ENCODE data around the gene ITGAL.
"Not testable (repeated sequence)": the region's sequence is repeated elsewhere in the genome, so short reads cannot be mapped to it uniquely, and the experiment has no call there.

Gene ITGAL

DNA sequence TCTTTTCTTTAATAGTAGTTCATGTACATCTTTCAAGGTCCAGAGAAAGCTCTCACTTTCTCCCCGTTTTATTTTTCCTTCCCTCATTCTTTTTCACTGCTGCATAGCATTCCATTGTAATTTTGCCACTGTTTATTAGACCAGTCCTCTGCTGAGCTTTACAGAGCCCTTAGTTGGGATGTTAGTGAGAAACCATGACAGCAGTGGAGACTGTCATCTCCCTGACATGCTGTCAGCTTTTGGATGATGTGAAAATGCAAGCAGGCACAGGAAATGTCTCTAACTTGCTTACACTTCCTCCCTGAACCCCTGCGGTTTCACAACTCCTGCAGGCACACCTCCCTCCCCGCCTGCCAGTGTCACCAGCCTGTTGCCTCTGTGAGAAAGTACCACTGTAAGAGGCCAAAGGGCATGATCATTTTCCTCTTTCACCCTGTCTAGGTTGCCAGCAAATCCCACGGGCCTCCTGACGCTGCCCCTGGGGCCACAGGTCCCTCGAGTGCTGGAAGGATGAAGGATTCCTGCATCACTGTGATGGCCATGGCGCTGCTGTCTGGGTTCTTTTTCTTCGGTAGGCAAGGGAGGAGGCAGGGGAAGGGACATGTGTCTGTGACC lies at the start of gene ITGAL:
ITGAL (plus strand) TSS at position 415 of the 615 bp plus-strand sequence; CDS start at position 511, 96 bp downstream.
- peak; percentile 70 to 90 for DNase-seq (ENCODE audit: extremely low read depth in 1 of 2, low read depth in 1 of 2)

DNA sequence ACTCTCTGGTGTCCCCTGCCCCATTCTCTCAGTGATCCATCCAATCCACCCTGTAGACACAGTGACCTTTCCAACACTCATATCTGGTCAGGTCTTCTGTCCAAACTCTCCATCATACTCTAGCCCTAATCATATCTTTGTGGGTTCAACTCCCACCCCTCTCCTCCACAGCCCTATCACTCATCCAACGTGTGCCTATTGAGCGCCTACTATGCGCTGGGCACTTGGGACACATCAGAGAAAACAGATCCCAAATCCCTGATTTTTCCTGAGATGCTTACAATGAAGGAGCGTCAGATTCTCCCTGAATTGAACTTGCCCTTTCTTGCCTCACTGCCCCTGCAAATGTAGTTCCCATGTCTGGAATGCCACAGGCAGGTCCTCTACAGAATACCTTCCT lies 44.5 kb upstream of the ITGAL start:
- no peak for DNase-seq (ENCODE audit: extremely low read depth in 1 of 2, low read depth in 1 of 2)

DNA sequence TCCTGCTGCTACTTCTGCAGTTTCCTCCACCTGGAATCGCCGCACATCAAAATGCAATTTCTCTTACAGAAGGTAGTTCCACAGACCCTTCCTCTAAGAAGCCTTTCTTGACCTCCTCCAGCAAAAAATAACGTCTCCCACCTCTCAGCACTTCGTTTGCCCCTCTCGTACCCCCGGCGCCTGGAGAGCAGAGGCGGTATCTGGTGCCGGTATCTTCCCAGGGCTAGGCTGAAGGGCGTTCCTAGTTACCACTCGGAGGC lies 43.2 kb upstream of the ITGAL start:
- DNase-seq (ENCODE audit: extremely low read depth in 1 of 2, low read depth in 1 of 2) = no peak

DNA sequence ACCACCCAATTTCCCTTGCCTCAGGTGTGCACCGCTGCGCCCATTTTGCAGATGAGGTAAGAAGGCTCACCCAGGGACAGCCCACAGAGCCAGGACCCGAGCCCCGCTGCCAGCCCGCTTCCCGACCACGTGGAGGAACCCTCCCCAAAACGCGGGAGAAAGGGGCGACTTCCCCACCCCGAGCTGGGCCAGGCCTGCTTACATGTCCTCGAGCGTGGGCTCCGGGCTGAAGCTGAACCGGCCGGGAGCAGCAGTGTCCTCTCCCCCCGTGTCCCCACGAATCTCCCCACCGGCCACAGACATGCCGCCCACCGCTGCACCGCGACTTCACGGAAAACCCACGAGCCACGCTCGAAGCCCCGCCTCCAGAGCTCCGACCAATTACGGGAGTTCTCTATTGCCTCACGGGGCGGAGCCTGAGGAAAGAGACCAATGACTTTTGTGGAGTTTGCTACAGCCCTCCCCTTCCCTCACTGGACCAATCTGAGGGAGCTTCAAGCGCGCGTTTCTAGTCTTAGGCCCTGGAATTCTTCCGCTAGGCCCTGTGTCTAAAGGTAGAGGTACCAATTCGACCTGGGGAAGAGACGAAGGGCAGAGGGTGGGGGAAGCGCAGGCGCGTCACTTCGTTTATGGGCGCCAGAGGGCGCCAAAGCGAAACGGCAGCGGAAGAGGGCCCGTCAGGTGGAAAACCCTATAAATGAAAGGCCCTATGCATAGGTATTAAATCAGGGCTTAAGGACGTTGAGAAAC lies 42.7 kb upstream of the ITGAL start, which contains the start of gene DCTPP1:
DCTPP1 (minus strand) TSS at position 353 of the 750 bp plus-strand sequence; CDS start at position 303, 50 bp downstream.
- peak; percentile 85 to 97 for DNase-seq (ENCODE audit: extremely low read depth in 1 of 2, low read depth in 1 of 2)

DNA sequence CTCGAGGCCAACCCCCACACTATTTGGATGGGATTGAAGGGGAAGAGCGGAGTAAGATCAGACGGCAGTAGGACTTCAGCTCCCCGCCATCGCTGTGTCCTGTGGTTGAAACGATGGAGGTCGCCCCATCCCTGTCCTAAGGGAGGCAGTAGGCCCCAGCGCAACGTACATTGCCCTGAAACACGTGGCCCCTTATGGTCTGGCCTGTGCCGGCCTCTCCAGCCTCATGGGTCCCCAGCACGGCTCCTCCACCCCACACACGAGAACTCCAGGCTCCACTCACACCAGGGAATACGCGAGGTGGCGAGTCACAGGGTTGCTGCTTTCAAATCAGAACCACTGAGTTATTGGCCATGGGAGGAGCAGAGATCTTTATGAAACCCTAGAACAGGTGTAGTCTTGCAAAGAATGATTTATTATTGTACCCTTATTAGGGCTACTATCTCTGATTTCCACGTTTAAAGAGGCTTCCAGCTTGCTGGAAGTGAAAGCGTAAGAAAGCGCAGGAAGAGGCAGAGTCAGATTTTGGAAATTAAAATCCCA lies 42.0 kb upstream of the ITGAL start:
- peak in 1 of 2 donors; percentile 39 for DNase-seq (ENCODE audit: extremely low read depth in 1 of 2, low read depth in 1 of 2)

DNA sequence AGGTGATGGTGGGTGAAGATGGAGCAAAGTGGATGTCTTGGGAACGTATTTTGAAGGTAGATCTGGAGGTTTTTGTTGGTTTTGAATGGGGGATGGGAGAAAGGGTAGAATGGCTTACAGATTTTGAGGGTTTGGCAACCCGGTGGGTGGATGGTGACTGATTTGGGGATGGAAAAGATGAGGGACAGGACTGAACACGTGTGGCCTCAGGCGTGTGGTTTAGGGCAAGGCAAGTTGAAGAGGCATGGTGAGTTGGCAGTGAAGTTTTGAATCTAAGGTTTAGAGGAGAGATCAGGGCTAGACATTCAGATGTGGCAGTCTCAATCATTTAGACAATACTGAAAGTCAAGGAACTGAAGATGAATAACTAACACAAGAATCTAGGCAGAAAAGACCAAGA lies 37.7 kb upstream of the ITGAL start:
- peak in 1 of 2 donors; percentile 80 for DNase-seq (ENCODE audit: extremely low read depth in 1 of 2, low read depth in 1 of 2)

DNA sequence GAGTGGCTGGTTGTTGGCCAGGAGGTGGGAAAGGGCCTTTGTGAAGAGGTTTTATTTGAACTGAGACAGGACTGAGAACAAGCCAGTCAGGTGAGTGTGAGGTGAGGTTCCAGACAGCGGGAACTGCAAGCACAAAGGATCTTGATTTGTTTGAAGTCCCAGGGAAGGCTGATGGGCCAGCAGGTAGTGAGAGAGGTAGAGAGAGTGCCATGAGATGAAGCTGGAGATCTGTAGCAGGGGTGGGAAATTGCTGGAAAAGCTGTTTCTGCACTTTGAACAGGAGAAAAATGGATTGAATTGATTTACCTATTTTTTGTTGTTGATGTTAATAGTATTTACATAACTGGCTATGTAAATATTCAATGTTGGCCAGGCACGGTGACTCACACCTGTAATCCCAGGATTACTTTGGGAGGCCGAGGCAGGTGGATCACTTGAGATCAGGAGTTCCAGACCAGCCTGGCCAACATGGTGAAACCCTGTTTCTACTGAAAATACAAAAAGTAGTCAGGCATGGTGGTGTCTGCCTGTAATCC lies 35.0 kb upstream of the ITGAL start:
- no peak for DNase-seq (ENCODE audit: extremely low read depth in 1 of 2, low read depth in 1 of 2)

DNA sequence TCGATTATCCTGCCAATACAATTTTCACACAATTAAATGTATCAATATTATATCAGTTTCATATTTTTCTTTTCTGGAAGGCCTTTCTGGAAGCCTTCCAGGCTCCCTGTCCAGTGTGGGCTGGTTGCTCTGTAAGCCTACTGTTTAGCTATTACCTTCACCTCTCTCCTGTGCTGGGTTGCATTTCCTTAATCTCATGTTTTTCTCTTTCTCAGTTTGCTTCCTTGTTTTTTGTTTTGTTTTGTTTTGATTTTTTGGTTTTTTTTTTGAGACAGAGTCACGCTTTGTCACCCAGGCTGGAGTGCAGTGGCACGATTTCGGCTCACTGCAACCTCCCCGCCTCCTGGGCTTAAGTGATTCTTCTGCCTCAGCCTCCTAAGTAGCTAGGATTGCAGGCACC lies 33.7 kb upstream of the ITGAL start:
- DNase-seq (ENCODE audit: extremely low read depth in 1 of 2, low read depth in 1 of 2) = no peak

DNA sequence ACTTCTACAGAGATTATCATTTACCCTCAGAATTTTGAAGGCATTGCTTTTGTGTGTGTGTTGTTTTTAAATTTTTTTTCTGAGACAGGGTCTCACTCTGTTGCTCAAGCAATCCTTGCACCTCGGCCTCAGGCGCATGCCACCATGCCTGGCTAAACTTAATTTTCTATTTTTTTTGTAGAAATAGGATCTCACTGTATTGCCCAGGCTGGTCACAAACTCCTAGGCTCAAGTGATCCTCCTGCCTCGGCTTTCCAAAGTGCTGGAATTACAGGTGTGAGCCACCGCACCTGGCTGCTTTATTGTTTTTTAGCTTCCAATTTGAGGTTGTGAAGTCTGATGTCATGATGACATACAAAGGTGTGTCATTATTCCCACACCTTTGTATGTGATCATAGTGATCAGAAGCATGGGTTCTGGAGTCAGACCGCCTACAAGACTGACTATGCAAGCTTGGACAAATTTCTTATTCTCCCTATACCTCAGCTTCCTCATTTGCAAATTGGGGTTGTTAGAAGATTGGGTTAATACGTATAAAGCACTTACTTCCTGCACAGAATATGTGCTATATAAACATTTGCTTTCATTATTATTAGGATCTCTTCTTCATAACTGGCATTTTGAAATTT lies 32.7 kb upstream of the ITGAL start:
- DNase-seq (ENCODE audit: extremely low read depth in 1 of 2, low read depth in 1 of 2) = no peak

DNA sequence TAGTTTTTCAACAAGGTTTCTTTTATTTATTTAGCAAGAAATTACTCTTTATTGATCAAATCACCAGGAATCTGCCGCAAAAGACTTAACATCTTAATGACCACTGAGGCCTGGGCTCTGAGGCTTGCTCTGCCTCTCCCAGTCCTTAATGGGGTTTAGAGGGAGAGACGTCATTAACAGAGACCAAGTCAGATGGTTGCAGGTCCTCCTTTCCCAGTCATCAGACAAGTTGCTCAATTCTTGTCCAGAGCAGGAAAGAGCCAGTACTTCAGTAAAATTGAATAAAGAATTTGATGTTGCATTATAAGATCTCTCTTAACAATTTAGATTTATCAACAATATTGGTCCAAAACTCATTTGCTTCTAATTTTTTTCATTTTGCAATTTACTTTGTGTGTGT lies 28.9 kb upstream of the ITGAL start:
- no peak for DNase-seq (ENCODE audit: extremely low read depth in 1 of 2, low read depth in 1 of 2)

DNA sequence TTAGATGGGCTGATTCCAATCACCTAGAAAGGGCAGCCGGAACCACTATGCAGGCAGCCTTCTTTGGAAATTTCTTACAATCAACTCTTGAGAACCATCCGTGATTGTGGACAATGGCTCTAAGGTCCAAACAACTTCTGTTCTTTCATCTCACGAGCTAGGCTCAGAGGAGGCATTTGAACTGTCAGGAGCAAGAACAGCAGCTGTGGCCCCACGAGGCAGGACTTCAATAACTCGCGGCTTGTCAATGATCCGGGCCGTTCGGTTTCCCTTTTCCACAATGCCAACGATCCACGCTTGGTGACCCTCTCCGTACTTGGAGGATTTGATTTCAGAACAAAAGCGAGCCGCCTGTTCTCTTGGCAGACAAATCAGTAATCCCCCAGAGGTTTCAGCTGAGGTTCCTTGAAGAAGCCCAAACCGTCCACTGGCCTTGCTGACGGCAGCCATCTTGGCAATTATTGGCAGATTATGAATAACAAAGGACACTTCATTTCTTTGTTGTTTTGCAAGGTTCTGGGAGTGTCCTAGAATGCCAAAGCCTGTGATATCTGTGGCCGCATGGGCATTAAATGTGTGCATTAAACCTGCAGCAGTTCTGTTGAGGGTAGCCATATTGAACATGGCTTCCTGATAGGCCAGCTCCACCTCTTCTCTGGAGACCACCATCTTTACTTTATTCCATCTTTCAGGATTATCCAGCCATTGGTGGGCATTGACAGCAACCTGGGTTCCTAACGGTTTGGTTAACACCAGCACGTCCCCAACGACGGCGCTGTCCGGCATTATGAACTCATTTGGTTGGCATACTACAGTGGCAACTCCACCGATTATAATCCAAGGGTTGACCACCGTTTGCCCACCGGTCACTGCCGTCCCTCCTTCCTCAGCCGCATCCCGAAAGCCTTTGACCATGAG lies 28.1 kb upstream of the ITGAL start:
- DNase-seq (ENCODE audit: extremely low read depth in 1 of 2, low read depth in 1 of 2) = no peak

DNA sequence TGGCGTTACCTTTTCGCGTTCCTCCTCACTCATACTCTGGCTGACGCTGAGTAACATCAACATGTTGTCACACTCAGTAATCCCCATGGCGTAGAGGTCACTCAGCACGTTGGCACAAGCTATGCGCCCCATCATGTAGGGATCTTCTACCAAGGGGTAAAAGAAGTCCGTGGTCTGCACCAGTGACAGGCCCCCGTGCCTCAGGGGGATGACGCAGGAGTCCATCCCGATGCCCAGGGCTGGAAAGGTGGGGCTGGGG lies 27.5 kb upstream of the ITGAL start:
- no peak for DNase-seq (ENCODE audit: extremely low read depth in 1 of 2, low read depth in 1 of 2)

DNA sequence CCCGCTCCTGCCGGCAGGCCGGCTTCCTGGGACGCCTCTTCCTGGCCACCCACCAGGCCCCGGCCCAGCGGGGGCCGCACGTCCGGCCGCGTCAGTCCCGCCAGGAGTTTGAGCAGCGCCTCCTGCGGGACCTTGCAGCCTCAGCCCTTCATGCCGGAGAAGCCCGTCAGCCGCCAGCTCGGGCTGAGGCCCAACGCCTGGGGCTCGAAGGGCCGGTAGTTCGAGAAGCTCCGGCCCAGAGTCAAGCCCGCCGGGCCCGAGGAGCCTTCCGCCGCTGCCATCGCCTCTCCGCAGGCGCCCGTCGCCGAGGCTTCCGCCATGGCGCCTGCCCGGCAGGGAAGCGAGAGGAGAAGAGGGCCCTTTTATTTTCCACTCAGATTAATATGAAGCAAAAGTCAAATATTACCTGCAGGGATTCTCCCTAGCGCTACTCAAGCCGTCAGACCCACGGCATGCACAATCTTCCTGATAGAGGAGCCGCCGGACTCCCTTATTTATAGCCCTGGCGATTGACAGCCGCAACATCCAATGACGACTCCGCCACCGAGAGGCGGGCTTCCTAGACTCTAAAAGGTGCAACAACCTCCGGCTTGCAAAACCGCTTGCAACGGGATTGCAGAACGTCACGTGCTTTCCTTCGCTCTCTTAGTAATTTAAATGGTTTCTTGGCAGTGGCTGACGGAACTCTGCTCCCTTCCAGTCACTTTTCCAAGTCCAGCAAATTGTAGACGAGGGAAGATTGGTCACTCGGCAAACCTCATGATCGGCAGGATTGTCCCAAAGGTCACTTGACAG lies 26.9 kb upstream of the ITGAL start, which contains the start of gene SEPHS2:
SEPHS2 (minus strand) TSS at position 467 of the 795 bp plus-strand sequence; CDS start at position 320, 147 bp downstream.
- DNase-seq (ENCODE audit: extremely low read depth in 1 of 2, low read depth in 1 of 2) = peak; percentile 86 to 94

DNA sequence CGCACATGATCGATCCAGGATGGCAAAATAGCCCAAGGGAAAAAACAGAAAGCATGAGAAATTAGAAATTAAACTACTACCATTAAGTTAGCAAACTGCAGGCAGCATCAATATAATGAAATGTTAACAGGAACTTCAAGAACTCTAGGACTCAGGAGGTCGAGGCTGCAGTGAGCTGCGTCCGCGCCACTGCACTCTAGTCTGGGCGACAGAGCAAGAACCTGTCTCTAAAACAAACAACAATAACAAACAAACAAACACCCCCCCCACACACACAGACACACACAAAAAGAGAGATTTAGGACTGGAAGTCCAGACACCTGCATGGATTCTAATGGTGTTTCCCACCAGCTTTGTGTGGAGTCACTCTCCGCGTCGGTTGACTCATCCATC lies 26.3 kb upstream of the ITGAL start:
- no peak for DNase-seq (ENCODE audit: extremely low read depth in 1 of 2, low read depth in 1 of 2)

DNA sequence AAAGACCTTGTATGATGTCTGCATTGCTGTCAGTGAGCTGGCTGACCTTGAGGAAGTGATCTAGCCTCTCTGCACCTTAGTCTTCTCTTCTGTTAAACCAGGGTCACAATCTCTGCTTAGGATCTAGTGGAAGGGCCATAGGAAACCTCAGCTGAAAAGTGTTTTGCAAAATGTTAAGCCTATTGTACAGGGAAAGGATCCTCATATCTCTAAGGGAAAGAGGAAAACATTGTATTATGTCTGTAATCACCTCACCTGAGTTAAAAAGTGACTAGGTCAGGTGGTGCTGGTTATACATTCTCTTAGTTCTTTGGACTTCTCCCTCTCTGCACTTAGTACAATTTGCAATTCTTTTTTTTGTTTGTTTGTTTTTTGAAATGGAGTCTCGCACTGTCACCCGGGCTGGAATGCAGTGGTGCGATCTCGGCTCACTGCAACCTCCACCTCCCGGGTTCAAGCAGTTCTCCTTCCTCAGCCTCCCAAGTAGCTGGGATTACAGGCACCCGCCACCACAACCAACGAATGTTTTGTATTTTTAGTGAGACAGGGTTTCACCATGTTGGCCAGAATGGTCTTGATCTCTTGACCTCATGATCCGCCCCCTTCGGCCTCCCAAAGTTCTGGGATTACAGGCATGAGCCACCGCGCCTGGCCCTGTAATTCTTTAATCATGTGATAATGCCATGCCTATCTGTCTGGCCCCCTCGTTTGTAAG lies 24.9 kb upstream of the ITGAL start:
- no peak for DNase-seq (ENCODE audit: extremely low read depth in 1 of 2, low read depth in 1 of 2)

DNA sequence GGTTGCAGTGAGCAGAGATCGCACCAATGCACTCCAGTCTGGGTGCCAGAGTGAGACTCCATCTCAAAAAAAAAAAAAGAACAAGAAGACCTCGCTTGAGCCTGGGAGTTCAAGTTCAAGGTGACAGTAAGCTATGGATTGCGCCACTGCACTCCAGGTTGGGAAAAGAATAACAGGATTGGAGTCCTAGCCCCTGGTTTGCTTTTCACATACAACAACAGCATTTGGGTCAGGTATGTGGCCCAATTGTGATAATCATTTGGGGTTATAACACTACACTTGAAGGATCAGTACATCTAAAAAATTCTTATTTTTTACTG lies 23.5 kb upstream of the ITGAL start:
- no peak for DNase-seq (ENCODE audit: extremely low read depth in 1 of 2, low read depth in 1 of 2)

DNA sequence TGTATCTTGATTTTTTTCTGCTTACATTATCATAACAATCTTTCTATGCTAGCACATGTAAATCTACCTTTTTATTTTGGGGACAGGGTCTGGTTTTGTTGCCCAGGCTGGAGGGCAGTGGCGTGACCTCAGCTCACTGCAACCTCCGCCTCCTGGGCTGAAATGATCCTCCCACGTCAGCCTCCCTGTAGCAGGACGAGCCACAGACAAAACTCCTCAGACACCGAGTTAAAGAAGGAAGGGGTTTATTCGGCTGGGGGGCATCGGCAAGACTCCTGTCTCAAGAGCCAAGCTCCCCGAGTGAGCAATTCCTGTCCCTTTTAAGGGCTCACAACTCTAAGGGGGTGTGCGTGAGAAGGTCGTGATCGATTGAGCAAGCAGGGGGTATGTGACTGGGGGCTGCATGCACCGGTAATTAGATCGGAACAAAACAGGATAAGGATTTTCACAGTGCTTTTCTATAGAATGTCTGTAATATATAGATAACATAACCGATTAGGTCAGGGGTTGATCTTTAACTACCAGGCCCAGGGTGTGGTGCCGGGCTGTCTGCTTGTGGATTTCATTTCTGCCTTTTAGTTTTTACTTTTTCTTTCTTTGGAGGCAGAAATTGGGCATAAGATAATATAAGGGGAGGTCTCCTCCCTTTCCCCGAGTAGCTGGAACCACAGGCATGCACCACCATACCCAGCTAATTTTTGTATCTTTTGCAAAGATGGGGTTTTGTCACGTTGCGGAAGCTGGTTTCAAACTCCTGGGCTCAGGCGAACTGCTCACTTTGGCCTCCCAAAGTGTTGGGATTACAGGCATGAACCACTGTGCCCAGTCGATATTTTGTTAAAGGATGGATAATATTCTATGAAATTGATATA lies 19.6 kb upstream of the ITGAL start:
- DNase-seq (ENCODE audit: extremely low read depth in 1 of 2, low read depth in 1 of 2) = not testable (repeated sequence)

DNA sequence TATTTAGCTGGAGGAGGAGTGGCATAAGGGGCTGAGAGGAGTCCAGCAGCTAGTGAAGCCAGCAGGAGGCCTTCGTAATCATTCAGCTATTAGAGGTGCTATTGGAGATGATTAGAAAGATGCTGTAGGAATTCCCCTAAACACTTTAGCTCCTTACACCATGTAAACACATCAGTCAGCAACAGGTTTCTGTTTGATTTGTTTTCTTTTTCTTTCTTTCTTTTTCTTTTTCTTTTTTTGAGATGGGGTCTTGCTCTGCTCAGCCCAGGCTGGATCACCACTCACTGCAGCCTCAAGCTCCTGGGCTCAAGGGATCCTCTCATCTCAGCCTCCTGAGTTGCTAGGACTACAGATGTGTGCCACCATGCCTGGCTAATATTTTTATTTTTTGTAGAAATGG lies 16.2 kb upstream of the ITGAL start:
- no peak for DNase-seq (ENCODE audit: extremely low read depth in 1 of 2, low read depth in 1 of 2)

DNA sequence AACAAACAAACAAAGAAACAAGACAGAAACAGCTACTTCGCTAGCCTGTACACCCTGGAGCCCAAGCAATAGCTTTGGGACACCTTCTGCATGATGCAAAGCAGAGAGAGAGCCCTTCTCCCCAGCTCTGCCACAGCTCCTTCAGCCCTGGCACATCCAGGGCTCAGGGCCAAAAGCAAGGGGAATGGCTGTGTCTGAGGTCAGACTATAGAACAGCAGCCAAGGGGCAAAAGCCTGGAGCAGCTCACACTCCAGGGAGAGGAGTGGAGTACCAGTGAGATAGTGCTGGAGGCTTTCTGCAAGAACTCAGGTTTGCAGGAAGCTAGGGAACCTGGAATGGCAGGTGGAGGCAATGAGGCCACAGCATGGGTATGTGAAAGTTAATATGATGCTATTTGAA lies 15.3 kb upstream of the ITGAL start:
- DNase-seq (ENCODE audit: extremely low read depth in 1 of 2, low read depth in 1 of 2) = no peak
